ENCODE measurements around the gene VSX2.
A peak's percentile ranks its signal among the peaks of the same experiment; 100 is the strongest.

The VSX2 gene

DNA sequence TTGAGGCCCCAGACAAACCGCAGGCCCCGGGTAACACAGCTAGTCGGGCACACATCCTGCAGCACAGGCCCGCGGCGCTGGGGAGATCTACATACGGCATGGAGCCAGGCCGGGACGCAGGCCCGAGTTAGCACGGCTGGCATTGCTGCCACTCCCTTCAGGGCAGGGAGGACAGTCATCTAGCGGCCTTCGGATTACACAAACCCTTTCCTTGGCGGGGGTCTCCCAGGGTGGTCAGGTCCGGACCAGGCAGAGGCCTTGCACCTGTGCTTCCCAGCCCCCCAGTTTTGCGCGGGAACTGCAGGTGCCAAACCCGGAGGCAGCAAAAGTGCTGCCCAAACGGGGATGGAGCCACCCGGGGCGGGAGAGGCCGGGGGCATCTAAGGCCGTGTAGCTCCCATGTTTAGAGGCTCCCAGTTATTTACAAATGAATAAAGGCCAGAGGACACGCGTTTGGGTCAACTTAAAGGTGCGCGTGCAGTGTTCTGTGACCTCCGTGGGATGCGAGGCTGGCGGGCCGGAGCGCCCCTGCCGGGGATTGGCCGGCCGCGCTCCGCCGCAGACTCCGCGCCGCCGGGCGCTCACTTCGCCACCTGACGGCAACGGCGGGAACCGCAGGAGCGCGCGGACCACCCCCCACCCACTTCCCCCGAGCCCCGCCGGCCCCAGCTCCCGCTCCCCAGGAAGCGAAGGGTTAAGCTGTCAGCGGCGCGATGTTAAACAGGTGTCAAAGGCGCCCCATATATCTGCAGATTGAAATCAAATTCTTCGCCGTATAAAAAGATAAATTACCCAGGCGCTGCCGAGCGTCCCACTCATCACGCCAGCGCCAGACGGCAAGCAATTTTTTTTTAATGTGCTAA, 18.1 kb downstream of the VSX2 start:
- POLR2A ChIA-PET = no interaction called here
- Histone ChIP-seq H3K4me1 (ENCODE audit: control insufficient read depth, insufficient read depth, low read length) (no peaks in the 10 kb centered on the region; the same call in 1 of the 2 replicates), H3K4me3 (ENCODE audit: low read depth, low read length) (peak overlapping the region; percentile 50), H3K9me3 (ENCODE audit: control insufficient read depth, insufficient read depth, low read depth, low read length) (no peaks in the 10 kb centered on the region), H3K36me3 (ENCODE audit: control insufficient read depth in 2 of 2, insufficient read depth in 1 of 2, low read length in 2 of 2) (no peaks in the 10 kb centered on the region), H3K27ac (ENCODE audit: extremely low read depth, low read depth, low read length) (no peak overlapping the region)
- CTCF ChIA-PET = interaction anchor here (0.6 to 2.5 kb wide), 37 partner anchors 10 to 762 kb away, joined by 3 to 20 read pairs (median 3); partner anchors contain the start of genes VRTN and VSX2
- TF ChIP-seq ZNF2 (tag by site-specific recombination; IDR thresholded peaks at IDR 0.05) (no peak), RBAK (tag by site-specific recombination; IDR thresholded peaks at IDR 0.05) (no peak), ZNF701 (tag by site-specific recombination; IDR thresholded peaks at IDR 0.05) (no peak), ZNF747 (tag by site-specific recombination; IDR thresholded peaks at IDR 0.05) (no peak), ZNF394 (tag by site-specific recombination; IDR thresholded peaks at IDR 0.05; ENCODE audit: borderline replicate concordance) (no peak), ZSCAN30 (tag by site-specific recombination; IDR thresholded peaks at IDR 0.05) (0 out of 2 replicates have a peak, but pooled peaks have one; percentile 58), HOXA7 (CRISPR knock-in tag; IDR thresholded peaks at IDR 0.05; ENCODE audit: borderline replicate concordance) (no peak), PATZ1 (tag by site-specific recombination; IDR thresholded peaks at IDR 0.05) (no peak), ZBTB8A (tag by site-specific recombination; IDR thresholded peaks at IDR 0.05) (no peak), ZNF239 (tag by site-specific recombination; IDR thresholded peaks at IDR 0.05) (no peak), KLF1 (tag by site-specific recombination; IDR thresholded peaks at IDR 0.05) (no peak), ZNF585B (tag by site-specific recombination; IDR thresholded peaks at IDR 0.05) (no peak), ZNF184 (tag by site-specific recombination; IDR thresholded peaks at IDR 0.05) (no peak), PRDM1 (tag by site-specific recombination; IDR thresholded peaks at IDR 0.05) (no peak), SETDB1 (IDR thresholded peaks at IDR 0.05; ENCODE audit: insufficient read length, low read length) (no peak), ZNF600 (tag by site-specific recombination; IDR thresholded peaks at IDR 0.05) (0 out of 2 replicates have a peak, but pooled peaks have one; percentile 16), ZNF777 (tag by site-specific recombination; IDR thresholded peaks at IDR 0.05; ENCODE audit: borderline replicate concordance) (no peak), ZNF792 (tag by site-specific recombination; IDR thresholded peaks at IDR 0.05) (no peak), ZNF404 (tag by site-specific recombination; IDR thresholded peaks at IDR 0.05) (no peak), ZNF335 (tag by site-specific recombination; conservative IDR thresholded peaks at IDR 0.05) (peak; percentile 77)
- TF ChIP-seq, protein P1, sequence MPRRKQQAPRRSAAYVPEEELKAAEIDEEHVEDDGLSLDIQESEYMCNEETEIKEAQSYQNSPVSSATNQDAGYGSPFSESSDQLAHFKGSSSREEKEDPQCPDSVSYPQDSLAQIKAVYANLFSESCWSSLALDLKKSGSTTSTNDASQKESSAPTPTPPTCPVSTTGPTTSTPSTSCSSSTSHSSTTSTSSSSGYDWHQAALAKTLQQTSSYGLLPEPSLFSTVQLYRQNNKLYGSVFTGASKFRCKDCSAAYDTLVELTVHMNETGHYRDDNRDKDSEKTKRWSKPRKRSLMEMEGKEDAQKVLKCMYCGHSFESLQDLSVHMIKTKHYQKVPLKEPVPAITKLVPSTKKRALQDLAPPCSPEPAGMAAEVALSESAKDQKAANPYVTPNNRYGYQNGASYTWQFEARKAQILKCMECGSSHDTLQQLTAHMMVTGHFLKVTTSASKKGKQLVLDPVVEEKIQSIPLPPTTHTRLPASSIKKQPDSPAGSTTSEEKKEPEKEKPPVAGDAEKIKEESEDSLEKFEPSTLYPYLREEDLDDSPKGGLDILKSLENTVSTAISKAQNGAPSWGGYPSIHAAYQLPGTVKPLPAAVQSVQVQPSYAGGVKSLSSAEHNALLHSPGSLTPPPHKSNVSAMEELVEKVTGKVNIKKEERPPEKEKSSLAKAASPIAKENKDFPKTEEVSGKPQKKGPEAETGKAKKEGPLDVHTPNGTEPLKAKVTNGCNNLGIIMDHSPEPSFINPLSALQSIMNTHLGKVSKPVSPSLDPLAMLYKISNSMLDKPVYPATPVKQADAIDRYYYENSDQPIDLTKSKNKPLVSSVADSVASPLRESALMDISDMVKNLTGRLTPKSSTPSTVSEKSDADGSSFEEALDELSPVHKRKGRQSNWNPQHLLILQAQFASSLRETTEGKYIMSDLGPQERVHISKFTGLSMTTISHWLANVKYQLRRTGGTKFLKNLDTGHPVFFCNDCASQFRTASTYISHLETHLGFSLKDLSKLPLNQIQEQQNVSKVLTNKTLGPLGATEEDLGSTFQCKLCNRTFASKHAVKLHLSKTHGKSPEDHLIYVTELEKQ (tag by site-specific recombination; IDR thresholded peaks at IDR 0.05; ENCODE audit: borderline replicate concordance) = no peak
- TF ChIP-seq, protein P2, sequence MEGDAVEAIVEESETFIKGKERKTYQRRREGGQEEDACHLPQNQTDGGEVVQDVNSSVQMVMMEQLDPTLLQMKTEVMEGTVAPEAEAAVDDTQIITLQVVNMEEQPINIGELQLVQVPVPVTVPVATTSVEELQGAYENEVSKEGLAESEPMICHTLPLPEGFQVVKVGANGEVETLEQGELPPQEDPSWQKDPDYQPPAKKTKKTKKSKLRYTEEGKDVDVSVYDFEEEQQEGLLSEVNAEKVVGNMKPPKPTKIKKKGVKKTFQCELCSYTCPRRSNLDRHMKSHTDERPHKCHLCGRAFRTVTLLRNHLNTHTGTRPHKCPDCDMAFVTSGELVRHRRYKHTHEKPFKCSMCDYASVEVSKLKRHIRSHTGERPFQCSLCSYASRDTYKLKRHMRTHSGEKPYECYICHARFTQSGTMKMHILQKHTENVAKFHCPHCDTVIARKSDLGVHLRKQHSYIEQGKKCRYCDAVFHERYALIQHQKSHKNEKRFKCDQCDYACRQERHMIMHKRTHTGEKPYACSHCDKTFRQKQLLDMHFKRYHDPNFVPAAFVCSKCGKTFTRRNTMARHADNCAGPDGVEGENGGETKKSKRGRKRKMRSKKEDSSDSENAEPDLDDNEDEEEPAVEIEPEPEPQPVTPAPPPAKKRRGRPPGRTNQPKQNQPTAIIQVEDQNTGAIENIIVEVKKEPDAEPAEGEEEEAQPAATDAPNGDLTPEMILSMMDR (tag by site-specific recombination; IDR thresholded peaks at IDR 0.05) = 0 out of 2 replicates have a peak, but pooled peaks have one; percentile 34
- TF ChIP-seq, protein P3, sequence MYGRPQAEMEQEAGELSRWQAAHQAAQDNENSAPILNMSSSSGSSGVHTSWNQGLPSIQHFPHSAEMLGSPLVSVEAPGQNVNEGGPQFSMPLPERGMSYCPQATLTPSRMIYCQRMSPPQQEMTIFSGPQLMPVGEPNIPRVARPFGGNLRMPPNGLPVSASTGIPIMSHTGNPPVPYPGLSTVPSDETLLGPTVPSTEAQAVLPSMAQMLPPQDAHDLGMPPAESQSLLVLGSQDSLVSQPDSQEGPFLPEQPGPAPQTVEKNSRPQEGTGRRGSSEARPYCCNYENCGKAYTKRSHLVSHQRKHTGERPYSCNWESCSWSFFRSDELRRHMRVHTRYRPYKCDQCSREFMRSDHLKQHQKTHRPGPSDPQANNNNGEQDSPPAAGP (tag by site-specific recombination; IDR thresholded peaks at IDR 0.05) = no peak
